HEK293 (cell line): ENCODE measurements around the gene LGALS16.

Experiments
- TCF7L2 ChIP-seq: IDR thresholded peaks from 2 replicates; pipeline ENCODE4 v1.6.1; 2011; ENCODE audit warnings: low read depth, mild to moderate bottlenecking, inconsistent platforms, low read length, moderate library complexity, borderline replicate concordance
- ZEB2 ChIP-seq: fragments of 450-650 bp; formaldehyde crosslinking; IDR thresholded peaks from 2 replicates; pipeline ENCODE4 v1.5.1; 2016; ENCODE audit warnings: missing biosample characterization, missing genetic modification characterization
- ZNF175 ChIP-seq: fragments of 450-650 bp; formaldehyde crosslinking; IDR thresholded peaks from 2 replicates; pipeline ENCODE4 v1.5.1; 2016; ENCODE audit warnings: missing biosample characterization, missing genetic modification characterization
- ZNF658 ChIP-seq: fragments of 450-650 bp; formaldehyde crosslinking; IDR thresholded peaks from 2 replicates; pipeline ENCODE4; 2016; ENCODE audit warnings: missing biosample characterization, missing genetic modification characterization
- TF ChIP-seq, protein P1 (sequence below): fragments of 450-650 bp; formaldehyde crosslinking; IDR thresholded peaks from 2 replicates; pipeline ENCODE4 v1.5.1; 2016; ENCODE audit warnings: missing biosample characterization, missing genetic modification characterization
- TF ChIP-seq, protein P2 (sequence below): fragments of 450-650 bp; formaldehyde crosslinking; optimal IDR thresholded peaks from 2 replicates; pipeline ENCODE3; 2016; ENCODE audit warnings: missing biosample characterization, mild to moderate bottlenecking, missing genetic modification characterization

DNA sequence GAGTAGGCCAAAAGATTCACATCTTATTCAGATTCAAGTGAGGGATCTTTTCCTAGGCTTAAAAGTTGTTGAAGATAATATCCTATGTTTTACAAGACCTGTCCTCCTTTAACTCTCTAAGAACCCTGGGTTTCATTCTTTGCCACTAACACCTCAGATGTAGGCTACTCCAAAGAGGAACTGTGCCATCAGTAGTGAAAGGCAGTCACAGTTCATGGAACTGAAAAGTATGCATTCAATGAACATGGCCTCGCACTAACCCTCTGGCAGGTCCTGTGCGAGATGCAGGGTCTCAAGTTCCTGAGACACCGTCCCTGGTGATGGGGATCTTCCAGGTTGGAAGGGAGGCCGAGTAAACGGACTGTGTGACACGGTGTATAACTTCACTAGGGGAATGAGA lies 52.9 kb downstream of the LGALS16 start:
- TF ChIP-seq, protein P1, sequence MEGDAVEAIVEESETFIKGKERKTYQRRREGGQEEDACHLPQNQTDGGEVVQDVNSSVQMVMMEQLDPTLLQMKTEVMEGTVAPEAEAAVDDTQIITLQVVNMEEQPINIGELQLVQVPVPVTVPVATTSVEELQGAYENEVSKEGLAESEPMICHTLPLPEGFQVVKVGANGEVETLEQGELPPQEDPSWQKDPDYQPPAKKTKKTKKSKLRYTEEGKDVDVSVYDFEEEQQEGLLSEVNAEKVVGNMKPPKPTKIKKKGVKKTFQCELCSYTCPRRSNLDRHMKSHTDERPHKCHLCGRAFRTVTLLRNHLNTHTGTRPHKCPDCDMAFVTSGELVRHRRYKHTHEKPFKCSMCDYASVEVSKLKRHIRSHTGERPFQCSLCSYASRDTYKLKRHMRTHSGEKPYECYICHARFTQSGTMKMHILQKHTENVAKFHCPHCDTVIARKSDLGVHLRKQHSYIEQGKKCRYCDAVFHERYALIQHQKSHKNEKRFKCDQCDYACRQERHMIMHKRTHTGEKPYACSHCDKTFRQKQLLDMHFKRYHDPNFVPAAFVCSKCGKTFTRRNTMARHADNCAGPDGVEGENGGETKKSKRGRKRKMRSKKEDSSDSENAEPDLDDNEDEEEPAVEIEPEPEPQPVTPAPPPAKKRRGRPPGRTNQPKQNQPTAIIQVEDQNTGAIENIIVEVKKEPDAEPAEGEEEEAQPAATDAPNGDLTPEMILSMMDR (tag by site-specific recombination): no peak
- TF ChIP-seq ZNF175 (tag by site-specific recombination) (no peak), TCF7L2 (no peak), ZNF658 (tag by site-specific recombination) (no peak), ZEB2 (no peak)
- TF ChIP-seq, protein P2, sequence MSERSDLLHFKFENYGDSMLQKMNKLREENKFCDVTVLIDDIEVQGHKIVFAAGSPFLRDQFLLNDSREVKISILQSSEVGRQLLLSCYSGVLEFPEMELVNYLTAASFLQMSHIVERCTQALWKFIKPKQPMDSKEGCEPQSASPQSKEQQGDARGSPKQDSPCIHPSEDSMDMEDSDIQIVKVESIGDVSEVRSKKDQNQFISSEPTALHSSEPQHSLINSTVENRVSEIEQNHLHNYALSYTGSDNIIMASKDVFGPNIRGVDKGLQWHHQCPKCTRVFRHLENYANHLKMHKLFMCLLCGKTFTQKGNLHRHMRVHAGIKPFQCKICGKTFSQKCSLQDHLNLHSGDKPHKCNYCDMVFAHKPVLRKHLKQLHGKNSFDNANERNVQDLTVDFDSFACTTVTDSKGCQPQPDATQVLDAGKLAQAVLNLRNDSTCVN: no peak
